ENCODE results near the gene GNE.

Gene GNE

DNA sequence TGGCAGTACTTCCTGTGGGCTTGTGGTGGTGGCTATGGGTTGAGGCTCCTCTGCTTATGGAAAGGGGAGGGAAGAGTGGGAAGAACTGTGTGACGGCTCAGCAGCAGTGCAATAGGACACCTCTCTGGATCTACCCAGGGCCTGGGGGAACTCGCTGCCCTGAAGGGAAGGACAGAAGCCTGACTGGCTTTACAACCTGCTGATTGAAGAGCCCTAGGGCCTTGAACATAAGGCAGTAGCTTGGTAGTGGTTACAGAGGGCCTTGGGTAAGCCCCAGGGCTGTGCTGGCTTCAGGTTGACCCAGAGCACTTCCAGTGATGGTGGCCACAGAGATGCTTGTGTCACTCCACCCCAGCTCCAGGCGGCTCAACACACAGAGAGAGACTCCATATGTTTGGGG, 83.5 kb downstream of the GNE start:
- ATAC-seq = no peak
- TF ChIP-seq, protein P1, sequence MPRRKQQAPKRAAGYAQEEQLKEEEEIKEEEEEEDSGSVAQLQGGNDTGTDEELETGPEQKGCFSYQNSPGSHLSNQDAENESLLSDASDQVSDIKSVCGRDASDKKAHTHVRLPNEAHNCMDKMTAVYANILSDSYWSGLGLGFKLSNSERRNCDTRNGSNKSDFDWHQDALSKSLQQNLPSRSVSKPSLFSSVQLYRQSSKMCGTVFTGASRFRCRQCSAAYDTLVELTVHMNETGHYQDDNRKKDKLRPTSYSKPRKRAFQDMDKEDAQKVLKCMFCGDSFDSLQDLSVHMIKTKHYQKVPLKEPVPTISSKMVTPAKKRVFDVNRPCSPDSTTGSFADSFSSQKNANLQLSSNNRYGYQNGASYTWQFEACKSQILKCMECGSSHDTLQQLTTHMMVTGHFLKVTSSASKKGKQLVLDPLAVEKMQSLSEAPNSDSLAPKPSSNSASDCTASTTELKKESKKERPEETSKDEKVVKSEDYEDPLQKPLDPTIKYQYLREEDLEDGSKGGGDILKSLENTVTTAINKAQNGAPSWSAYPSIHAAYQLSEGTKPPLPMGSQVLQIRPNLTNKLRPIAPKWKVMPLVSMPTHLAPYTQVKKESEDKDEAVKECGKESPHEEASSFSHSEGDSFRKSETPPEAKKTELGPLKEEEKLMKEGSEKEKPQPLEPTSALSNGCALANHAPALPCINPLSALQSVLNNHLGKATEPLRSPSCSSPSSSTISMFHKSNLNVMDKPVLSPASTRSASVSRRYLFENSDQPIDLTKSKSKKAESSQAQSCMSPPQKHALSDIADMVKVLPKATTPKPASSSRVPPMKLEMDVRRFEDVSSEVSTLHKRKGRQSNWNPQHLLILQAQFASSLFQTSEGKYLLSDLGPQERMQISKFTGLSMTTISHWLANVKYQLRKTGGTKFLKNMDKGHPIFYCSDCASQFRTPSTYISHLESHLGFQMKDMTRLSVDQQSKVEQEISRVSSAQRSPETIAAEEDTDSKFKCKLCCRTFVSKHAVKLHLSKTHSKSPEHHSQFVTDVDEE (CRISPR knock-in tag; IDR thresholded peaks at IDR 0.05) = no peak
- no peak for TF ChIP-seq ARNTL (CRISPR knock-in tag; IDR thresholded peaks at IDR 0.05; ENCODE audit: borderline replicate concordance, low read depth)
- TF ChIP-seq BACH2 (CRISPR knock-in tag; IDR thresholded peaks at IDR 0.05; ENCODE audit: borderline replicate concordance) = no peak

DNA sequence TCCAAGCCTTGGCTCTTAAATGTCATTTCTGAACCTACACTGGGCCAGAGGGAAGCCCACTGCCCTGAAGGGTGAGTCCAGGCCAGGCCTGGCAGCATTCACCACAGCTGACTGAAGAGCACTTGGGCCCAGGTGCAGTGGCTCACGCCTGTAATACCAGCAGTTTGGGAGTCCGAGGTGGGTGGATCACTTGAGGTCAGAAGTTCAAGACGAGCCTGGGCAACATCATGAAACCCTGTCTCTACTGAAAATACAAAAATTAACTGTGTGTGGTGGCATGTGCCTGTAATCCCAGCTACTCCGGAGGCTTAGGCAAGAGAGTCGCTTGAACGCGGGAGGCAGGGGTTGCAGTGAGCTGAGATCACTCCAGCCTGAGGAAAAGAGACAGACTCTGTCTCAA, 84.0 kb downstream of the GNE start:
- ATAC-seq = no peak
- TF ChIP-seq, protein P2, sequence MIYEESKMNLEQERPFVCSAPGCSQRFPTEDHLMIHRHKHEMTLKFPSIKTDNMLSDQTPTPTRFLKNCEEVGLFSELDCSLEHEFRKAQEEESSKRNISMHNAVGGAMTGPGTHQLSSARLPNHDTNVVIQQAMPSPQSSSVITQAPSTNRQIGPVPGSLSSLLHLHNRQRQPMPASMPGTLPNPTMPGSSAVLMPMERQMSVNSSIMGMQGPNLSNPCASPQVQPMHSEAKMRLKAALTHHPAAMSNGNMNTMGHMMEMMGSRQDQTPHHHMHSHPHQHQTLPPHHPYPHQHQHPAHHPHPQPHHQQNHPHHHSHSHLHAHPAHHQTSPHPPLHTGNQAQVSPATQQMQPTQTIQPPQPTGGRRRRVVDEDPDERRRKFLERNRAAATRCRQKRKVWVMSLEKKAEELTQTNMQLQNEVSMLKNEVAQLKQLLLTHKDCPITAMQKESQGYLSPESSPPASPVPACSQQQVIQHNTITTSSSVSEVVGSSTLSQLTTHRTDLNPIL (CRISPR knock-in tag; IDR thresholded peaks at IDR 0.05; ENCODE audit: low read depth) = no peak

DNA sequence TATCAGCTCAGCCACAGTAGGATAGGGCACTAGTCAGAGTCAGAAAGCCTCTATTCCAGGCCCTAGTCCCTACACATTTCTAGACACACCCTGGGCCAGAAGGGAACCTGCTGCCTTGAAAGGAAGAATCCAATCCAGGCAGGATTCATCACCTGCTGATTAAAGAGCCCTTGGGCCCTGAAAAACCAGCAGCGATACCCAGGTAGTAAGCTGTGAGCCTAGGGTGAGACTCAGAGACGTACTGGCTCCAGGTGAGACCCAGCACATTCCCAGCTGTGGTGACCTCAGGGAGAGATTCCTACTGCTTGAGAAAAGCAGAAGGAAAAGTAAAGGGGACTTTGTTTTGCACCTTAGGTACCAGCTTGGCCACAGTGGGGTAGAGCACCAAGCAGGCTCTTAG, 84.4 kb downstream of the GNE start:
- TF ChIP-seq OSR1 (CRISPR knock-in tag; IDR thresholded peaks at IDR 0.05) (no peak), ARNTL (CRISPR knock-in tag; IDR thresholded peaks at IDR 0.05; ENCODE audit: borderline replicate concordance, low read depth) (no peak), ZNF565 (CRISPR knock-in tag; conservative IDR thresholded peaks at IDR 0.05; ENCODE audit: low read depth) (no peak), CSDC2 (CRISPR knock-in tag; IDR thresholded peaks at IDR 0.05) (no peak), ZFP3 (CRISPR knock-in tag; IDR thresholded peaks at IDR 0.05) (no peak), BACH2 (CRISPR knock-in tag; IDR thresholded peaks at IDR 0.05; ENCODE audit: borderline replicate concordance) (no peak), RARB (CRISPR knock-in tag; IDR thresholded peaks at IDR 0.05) (no peak), ZNF8 (CRISPR knock-in tag; IDR thresholded peaks at IDR 0.05) (no peak), ESRRG (CRISPR knock-in tag; IDR thresholded peaks at IDR 0.05) (no peak), PPARA (CRISPR knock-in tag; IDR thresholded peaks at IDR 0.05; ENCODE audit: borderline replicate concordance) (no peak), SNAI2 (CRISPR knock-in tag; IDR thresholded peaks at IDR 0.05) (no peak)
- TF ChIP-seq, protein P1 (CRISPR knock-in tag; IDR thresholded peaks at IDR 0.05) = no peak
- TF ChIP-seq, protein P3, sequence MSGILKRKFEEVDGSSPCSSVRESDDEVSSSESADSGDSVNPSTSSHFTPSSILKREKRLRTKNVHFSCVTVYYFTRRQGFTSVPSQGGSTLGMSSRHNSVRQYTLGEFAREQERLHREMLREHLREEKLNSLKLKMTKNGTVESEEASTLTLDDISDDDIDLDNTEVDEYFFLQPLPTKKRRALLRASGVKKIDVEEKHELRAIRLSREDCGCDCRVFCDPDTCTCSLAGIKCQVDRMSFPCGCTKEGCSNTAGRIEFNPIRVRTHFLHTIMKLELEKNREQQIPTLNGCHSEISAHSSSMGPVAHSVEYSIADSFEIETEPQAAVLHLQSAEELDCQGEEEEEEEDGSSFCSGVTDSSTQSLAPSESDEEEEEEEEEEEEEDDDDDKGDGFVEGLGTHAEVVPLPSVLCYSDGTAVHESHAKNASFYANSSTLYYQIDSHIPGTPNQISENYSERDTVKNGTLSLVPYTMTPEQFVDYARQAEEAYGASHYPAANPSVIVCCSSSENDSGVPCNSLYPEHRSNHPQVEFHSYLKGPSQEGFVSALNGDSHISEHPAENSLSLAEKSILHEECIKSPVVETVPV (CRISPR knock-in tag; IDR thresholded peaks at IDR 0.05) = no peak
- TF ChIP-seq, protein P4, sequence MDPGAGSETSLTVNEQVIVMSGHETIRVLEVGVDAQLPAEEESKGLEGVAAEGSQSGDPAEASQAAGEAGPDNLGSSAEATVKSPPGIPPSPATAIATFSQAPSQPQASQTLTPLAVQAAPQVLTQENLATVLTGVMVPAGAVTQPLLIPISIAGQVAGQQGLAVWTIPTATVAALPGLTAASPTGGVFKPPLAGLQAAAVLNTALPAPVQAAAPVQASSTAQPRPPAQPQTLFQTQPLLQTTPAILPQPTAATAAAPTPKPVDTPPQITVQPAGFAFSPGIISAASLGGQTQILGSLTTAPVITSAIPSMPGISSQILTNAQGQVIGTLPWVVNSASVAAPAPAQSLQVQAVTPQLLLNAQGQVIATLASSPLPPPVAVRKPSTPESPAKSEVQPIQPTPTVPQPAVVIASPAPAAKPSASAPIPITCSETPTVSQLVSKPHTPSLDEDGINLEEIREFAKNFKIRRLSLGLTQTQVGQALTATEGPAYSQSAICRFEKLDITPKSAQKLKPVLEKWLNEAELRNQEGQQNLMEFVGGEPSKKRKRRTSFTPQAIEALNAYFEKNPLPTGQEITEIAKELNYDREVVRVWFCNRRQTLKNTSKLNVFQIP (CRISPR knock-in tag; IDR thresholded peaks at IDR 0.05; ENCODE audit: borderline replicate concordance, low read depth) = no peak
- no peak for ATAC-seq

DNA sequence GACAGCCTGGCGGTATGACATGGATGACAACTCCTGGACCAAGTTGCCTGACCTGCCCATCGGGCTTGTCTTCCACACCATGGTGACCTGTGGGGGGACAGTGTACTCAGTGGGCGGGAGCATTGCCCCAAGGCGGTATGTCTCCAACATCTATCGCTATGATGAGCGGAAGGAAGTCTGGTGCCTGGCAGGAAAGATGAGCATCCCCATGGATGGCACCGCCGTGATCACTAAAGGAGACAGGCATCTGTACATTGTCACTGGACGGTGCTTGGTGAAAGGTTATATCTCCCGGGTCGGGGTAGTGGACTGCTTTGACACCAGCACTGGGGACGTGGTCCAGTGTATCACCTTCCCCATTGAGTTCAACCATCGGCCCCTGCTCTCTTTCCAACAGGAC, 87.7 kb downstream of the GNE start:
- ATAC-seq = no peak
- TF ChIP-seq ZFP3 (CRISPR knock-in tag; IDR thresholded peaks at IDR 0.05) (no peak), PPARA (CRISPR knock-in tag; IDR thresholded peaks at IDR 0.05; ENCODE audit: borderline replicate concordance) (no peak)

DNA sequence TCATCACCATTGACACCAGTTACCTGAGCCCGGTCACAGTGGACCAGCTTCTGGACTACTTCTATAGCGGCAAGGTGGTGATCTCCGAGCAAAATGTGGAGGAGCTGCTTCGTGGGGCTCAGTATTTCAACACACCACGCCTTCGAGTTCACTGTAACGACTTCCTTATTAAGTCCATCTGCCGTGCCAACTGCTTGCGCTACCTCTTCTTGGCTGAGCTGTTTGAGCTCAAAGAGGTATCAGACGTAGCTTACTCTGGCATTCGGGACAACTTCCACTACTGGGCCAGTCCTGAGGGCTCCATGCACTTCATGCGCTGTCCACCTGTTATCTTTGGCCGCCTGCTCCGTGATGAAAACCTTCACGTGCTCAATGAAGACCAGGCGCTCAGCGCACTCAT, 88.5 kb downstream of the GNE start:
- no peak for ATAC-seq
- TF ChIP-seq ZNF8 (CRISPR knock-in tag; IDR thresholded peaks at IDR 0.05) (no peak), CSDC2 (CRISPR knock-in tag; IDR thresholded peaks at IDR 0.05) (no peak), RARB (CRISPR knock-in tag; IDR thresholded peaks at IDR 0.05) (no peak), ZC3H10 (CRISPR knock-in tag; IDR thresholded peaks at IDR 0.05) (no peak)
- TF ChIP-seq, protein P4 (CRISPR knock-in tag; IDR thresholded peaks at IDR 0.05; ENCODE audit: borderline replicate concordance, low read depth) = no peak
- TF ChIP-seq, protein P3 (CRISPR knock-in tag; IDR thresholded peaks at IDR 0.05) = no peak
- TF ChIP-seq, protein P1 (CRISPR knock-in tag; IDR thresholded peaks at IDR 0.05) = no peak

All from SK-N-SH treated with all-trans-retinoic acid at 6 μM for 48 hours (cell line).